NCI-H1417 treated with DMSO at 0.1 percent for 48 hours (cell line): ENCODE data around the gene ACBD7.

Experiments
- DNase-seq: peaks from one replicate; lab custom pipeline; 2025; lab: John Stamatoyannopoulos, UW

The ACBD7 gene

GRCh38 chr10:15088428-15089261 lies at the start of gene ACBD7:
ACBD7 (minus strand) TSS chr10:15088776; CDS start chr10:15088728, 48 bp downstream.
- peak; percentile 49 for DNase-seq

GRCh38 chr10:15137636-15138035 lies 49.1 kb upstream of the ACBD7 start:
- no peak for DNase-seq

DNA sequence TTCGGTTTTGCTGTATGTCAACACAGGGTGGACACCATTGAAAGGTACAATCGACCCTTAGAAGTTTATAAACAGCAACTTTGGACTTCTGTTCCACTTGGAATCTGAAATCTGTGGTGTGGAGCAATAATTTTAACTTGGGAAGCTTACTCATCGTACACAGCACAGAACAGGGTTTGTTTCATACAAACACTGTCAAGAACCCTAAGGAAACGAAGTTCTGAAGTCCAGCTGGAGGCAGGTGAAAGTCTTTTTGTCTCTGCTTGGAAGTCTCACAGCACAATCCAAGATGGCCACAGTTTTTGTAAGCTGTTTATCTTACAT lies 48.4 kb upstream of the ACBD7 start:
- no peak for DNase-seq

- DNase-seq: no peak
Observed at GRCh38 chr10:15136129-15137035, 47.8 kb upstream of the ACBD7 start.

GRCh38 chr10:15131330-15131729 lies 42.8 kb upstream of the ACBD7 start:
- DNase-seq: no peak

GRCh38 chr10:15124908-15125307 lies 36.3 kb upstream of the ACBD7 start:
- DNase-seq: no peak

GRCh38 chr10:15124190-15124589 lies 35.6 kb upstream of the ACBD7 start:
- DNase-seq: no peak

DNA sequence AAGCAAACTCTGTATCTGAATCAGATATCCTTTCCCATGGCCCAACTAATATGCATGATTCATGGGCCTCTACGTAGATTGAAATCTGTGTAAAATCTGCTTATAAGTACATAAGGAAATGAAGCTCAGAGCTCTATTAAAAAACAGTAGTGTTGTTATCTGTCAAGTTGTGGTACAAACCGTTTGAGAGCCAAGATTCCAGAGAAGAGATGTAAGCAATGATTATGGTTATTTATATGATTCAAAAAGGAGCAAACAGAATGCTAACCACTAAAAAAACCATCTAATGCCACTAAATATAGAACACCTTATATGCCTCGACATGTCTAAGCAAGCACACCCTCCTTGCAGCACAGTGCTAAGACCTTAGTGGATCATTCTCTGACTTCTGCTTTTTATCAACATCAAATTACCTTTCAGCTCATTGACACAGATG lies 35.2 kb upstream of the ACBD7 start:
- DNase-seq: no peak

GRCh38 chr10:15122477-15123030 lies 34.0 kb upstream of the ACBD7 start:
- DNase-seq: no peak

GRCh38 chr10:15121707-15122106 lies 33.1 kb upstream of the ACBD7 start:
- no peak for DNase-seq

GRCh38 chr10:15120523-15120922 lies 31.9 kb upstream of the ACBD7 start:
- DNase-seq: no peak

- DNase-seq: no peak
Observed at GRCh38 chr10:15118615-15119014, 30.0 kb upstream of the ACBD7 start.

DNA sequence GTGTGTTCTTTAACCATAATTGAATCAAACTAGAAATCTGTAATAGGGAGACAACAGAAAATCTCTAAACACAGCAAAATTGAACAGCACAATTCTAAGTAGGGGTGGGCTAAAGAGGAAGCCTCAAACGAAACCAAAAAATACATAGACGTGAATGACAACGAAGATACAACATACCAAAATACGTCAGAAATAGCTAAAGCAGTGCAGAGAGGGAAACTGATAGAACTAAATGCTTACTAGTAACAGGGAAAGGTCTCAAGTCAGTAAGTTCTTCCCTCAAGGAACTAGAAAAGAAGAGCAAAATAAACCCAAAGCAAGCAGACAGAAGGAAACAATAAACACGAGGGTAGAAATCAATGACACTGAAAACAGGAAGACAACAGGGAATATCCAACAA lies 27.6 kb upstream of the ACBD7 start:
- DNase-seq: no peak

GRCh38 chr10:15113766-15114165 lies 25.2 kb upstream of the ACBD7 start:
- no peak for DNase-seq

DNA sequence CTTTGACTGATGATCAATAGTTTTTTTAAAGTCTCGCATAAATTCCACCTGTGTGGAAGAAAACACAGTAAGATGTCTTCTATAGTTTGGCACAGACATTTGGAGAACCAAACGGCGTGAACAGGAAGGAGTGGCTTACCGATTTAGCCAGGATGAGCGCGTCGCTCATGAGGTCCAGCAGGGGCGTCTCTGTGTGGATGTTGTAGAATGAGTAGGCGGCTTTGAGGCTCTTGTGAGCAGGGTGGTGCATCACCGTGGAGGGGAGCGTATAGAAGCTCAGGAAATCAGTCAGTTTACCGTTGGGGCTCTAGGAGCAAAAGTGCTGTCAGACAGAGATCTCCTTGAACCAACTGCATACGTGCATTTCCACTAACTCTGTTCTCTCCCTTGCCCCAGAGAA lies 24.1 kb upstream of the ACBD7 start:
- no peak for DNase-seq

DNA sequence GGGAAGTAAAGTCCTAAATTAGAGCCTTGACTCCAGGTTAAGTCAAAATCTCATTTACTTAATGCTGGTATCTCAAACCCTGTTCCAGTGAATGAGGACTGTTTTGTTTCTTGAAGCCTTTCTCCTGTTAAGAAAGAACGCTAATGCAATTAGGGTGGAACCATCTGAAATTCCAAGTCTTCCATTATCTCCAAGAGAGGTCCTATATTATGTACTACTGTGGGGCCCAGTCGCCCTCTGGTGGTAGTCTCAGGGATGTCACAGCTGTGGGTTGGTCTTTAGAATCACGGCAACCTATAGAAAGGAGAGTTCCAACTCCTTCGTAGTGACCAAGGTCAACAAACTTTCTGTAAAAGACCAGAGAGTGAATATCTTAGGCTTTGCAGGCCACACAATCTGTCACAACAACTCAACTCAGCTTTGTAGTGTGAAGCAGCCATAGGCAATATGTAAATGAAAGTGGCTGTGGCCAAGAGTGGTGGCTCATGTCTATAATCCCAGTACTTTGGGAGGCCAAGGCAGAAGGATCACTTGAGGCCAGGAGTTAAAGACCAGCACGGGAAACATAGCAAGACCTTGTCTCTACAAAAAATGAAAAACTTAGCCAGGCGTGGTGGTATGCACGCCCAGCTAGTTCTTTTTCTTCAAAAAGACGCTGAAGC lies 17.9 kb upstream of the ACBD7 start:
- no peak for DNase-seq

GRCh38 chr10:15103513-15103912 lies 14.9 kb upstream of the ACBD7 start:
- DNase-seq: no peak

GRCh38 chr10:15099886-15100285 lies 11.3 kb upstream of the ACBD7 start:
- DNase-seq: no peak

DNA sequence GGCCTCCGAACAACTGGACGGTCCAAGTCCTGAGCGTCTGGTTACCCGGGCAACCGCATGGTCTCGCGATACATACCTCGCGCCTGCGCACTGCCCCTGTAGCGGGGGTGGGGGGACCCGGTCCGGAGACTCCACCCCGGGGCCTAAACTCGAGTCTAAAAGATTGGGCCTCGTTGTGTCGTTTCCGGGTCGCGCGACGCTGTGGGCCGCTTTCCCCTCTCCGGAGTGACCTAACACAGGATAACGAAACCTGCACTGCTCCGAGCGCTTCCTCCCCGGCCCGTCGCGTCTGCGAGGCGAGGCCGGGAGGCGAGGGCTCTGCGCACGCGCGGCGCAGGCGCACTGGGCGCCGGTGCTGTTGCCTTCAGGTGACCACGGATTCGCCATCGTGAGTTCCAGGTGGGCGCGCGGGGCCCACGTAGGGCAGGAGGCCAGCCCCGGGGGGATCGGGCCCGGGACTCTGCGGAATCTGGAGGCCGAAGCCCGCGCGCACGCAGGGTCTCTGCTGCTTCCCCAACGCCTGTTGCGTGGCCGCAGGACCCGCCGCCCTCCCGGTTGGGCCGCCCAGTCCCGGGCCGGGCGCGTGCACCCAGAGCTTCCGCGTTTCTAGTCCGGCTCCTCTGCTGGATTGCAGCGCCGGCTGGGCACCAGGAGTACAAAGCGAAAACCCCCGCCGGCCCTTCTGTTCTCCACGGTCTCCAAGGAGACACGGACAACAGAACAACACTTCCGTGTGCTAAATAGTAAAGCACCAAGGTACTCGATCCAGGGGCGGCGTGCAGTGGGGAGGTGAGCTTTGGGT lies 8.6 kb upstream of the ACBD7 start, which contains the start of gene RPP38:
Gene RPP38 (plus strand): TSS at position 345 of the 802 bp plus-strand sequence. CDS start 5,960 bp downstream, outside the sequence.
- peak; percentile 87 for DNase-seq

DNA sequence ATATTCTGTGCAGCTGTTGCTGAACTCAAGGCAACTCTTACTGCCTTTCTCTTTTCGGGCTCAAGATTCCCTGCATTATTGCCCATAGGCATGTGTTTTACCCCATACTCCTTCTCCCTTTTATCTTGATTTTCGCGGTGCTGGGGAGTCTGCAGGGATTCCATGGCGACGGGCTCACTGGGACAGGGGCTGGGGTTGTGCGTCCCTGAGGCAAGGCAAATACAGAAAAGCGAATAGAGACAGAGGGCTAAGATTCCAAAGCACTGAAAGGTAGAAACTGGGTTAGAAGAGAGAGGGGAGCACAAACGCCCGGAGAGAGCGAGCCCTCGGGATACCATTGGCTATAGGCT lies 8.1 kb upstream of the ACBD7 start:
- DNase-seq: no peak

DNA sequence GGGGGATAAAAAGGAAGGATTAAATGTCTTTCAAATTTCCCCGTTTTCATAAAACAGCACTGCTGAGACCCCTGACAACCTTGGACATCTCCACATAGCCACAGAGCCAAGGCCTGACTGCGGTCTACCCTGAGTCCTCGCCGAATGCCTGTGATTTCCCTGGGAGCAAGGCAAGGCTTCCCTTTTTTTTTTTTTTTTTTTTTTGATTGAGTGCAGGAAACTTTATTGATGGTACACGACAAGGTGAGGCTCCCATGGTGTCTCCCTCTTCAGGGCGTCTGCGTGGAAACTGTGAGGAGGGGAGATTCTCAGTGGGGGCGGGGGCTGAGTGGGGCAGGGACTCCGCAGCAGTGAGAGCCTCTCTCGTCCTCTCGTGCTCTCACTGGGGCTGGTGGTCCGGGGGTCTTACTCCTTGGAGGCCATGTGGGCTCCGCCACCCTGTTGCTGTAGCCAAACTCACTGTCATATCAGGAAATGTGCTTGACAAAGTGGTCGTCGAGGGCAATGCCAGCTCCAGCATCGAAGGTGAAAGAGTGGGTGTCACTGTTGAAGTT lies 4.4 kb upstream of the ACBD7 start:
- no peak for DNase-seq
